GM18508 (cell line): Measurements from ENCODE around the gene TRIM3.

Experiments used
- ATAC-seq: cut with Tn5 transposase; IDR thresholded peaks from one replicate; pipeline ENCODE4 v1.9.1; 2021; ENCODE audit warnings: moderate number of reproducible peaks; ENCODE audit not compliant: insufficient read depth, unreplicated experiment

Gene TRIM3

GRCh38 chr11:6481012-6481923 lies 7.5 kb upstream of the TRIM3 start, which contains the start of the genes ARFIP2 and TIMM10B:
Gene ARFIP2 (minus strand): TSS chr11:6481331. CDS start chr11:6480421, 910 bp downstream.
Gene TIMM10B (plus strand): TSS chr11:6481501. CDS start chr11:6481517, 16 bp downstream.
- peak; percentile 96 for ATAC-seq

DNA sequence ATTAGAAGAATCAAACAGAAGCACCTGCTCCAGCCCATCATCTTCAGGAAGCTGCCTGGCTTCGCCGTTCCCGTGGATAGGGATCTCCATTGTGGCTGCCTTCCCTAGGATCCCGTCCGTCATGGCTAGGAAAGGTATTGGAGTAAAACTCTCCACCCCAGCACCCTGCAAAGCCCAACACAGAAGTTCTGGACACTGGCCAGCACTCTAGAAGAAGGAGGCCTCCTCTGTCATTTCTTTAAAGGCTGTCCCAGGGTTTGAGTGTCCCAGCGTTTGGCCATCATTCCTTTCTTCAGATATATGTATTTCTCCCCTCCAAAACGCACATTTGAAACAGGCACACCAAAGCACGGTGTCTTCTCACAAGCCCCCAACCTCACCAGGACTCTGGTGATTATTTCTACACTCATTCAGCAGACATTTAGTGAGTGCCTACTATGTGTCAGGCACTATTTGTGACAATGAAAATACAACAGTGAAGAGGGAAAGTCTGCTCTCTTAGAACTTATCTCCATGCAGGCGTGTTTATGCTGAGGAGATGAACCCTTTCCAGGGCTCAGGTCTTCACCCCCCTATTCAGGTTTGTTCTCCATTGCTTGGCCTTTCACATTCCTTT lies 6.7 kb upstream of the TRIM3 start:
- no peak for ATAC-seq

GRCh38 chr11:6476571-6476970 lies 2.8 kb upstream of the TRIM3 start:
- ATAC-seq, result no peak

DNA sequence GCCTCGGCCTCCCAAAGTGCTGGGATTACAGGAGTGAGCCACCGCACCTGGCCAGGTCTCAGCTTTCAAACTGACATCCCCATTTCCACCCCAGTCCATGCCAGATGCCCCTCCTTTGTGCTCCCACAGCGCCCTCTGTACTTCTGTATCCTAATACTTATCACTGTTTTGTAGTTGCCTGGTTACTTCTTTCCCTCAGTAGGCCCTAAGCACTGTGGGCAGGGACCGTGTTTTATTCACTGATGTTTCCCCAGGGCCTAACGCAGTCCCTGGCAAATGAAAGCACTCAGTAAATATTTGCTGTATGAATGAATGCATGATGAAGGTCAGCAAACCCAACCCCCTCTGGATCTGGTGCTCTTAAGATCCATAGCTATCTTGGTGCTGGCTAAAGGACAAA lies 2.2 kb upstream of the TRIM3 start:
- no peak for ATAC-seq

DNA sequence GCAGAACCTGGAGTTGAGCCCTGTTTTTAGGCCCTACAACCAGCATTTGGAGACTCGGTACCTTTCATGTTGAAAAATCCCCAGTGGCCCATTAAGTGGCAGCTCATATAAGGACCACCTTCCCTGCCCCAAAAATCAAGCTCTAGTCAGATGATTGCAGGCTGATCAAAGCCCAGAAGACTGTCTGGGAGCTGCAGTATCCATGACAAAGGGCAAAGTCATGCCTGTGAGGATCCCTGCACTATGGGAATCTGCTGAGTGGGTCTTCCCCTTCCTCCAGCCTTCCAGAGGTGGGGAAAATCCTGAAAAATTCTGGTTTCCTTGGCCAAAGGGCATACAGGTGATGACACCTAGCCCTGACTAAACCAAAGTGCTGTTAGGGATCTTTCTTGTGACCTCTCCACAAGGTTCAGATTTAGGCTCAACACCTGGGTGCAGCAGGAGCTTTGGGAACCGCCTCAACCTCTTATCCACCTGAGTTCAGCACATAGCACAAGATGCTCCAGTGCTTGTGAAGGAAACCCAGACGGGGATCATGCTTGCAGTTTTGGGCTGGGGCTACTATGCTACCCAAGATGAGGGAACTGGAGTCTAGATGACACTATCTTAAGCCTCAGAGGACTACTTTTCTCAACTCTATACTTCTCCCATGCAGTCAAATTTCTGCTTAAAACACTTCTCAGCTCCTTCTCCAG lies 1.2 kb upstream of the TRIM3 start:
- ATAC-seq, result no peak

DNA sequence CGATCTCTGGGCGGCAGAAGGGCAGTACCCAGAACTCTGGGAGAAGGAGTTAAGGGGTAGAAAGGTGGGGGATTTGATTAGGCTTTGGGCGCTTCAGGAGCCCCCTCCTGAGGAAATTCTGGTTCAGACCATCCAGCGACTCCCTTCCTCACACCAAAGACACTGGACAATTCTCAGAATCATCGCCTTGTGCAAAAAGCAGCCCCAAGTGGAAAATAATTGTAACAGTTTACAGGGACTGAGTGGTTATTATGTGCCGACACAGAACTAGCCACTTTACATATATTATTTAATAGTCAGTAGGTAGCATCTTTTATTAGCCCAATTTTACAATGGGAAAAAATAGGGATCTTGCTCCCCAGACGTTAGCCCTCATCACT lies 662 bp upstream of the TRIM3 start:
- no peak for ATAC-seq

- no peak for ATAC-seq
Observed at GRCh38 chr11:6472934-6473333, 807 bp downstream of the TRIM3 start.

DNA sequence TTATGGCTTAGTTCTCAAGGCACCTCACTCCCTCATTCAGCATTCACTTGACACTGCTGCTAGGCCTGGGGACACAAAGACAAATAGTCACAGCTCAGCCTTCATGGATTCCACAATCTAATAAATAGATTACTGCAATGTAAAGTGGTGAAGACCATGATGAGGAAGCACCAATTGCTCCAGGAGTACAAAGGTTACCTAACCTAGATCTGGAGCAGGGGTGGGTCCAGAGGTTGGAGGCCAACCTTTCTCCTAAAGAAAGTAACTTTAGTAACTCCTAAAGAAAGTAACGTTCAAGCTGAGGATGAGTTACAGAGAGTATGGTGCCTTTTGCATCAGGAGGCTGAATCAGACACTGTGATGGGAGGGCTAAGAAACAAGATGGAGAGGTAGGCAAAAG lies 4.1 kb downstream of the TRIM3 start:
- no peak for ATAC-seq

- no peak for ATAC-seq
Observed at GRCh38 chr11:6468712-6469495, 4.8 kb downstream of the TRIM3 start.

- ATAC-seq, result no peak
Observed at GRCh38 chr11:6459099-6459450, 14.7 kb downstream of the TRIM3 start.

DNA sequence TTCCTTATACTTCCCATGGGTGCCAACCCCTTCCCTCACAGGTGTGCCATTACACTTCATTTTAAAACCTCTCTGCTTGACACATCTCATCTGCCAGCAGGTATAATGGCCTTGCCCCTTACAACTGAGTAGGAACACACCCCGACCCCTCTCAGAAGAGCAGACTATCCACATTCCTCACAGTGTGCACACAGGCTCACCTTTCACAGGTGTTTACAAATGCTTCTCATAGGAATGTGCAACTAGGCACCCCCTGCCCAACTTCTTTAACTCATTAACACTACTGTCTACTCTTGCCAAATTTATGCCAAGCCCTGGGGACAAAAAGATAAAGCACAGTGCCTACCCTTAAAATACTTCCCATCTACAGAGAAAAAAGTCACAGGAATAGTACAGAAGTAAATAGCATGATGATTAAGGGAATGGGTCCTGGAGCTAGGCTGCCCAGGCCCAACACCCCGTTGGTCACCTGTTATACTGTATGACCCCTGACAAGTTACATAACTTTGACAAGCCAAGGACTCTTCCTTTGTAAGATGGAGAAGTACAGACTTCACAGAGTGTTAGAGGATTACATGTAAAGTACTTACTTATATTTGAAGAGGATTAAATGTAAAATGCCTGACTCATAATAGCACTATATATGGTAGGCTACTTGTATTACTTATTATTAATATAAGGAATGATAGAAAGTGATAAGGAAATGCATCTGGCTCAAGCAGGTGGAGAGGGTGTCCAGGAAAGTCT lies 15.2 kb downstream of the TRIM3 start:
- ATAC-seq, result no peak

- ATAC-seq, result no peak
Observed at GRCh38 chr11:6457581-6458320, 16.0 kb downstream of the TRIM3 start.

DNA sequence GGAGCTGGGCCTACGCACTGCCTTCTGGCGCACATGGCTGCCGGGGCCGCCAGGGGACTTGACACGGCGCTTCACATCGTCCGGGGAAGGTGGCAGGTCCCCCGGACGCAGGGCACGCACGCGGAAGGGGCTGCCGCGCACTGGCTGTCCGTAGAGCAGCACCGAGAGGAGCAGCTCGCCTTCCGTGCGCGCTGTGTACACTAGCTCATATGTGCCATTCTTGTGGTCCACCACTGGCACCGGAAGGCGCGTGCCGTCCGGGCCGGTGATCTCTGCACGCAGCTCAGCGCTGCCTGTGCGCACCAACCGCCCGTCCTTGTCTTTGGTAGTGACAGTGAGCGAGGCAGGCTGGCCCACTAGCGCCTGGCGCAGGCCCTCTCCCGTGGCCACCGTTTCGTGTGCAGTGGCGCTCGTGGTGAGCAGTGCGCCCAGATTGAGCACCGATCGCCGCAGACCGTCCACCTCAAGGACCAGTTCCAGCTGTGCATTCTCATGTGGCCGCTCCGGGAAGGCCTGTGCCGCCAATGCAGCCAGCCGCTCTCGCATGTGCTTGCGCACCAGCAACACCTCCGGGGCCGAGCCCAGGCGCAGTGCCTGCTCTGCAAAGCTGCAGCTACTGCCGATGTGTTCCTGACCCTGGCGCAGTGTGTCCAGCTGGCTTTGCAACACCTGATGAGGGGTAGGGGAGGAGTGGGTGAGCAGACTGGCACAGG lies 17.2 kb downstream of the TRIM3 start:
- no peak for ATAC-seq

GRCh38 chr11:6455070-6455469 lies 18.7 kb downstream of the TRIM3 start:
- ATAC-seq, result no peak

GRCh38 chr11:6453152-6453551 lies 20.6 kb downstream of the TRIM3 start:
- no peak for ATAC-seq

- no peak for ATAC-seq
Observed at GRCh38 chr11:6452219-6452618, 21.5 kb downstream of the TRIM3 start.

DNA sequence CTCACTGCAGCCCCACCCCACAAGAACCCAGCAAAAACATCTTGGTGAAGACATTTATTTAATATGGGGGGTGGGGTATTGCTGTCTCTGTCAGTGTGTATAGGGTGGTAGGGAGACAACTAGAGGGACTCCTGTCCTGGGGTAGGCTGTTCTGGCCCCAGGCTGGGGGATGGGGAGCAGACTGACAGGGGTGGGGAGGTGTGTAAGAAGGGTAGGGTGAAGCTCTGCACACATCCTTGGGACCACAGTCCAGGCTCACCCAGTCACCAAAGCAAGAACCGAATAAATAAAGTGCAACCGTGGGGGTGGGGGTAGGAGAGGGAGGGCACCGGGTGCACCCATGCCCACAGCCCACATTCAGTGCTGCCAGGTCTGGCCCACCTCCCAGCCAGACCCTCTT lies 25.2 kb downstream of the TRIM3 start:
- no peak for ATAC-seq

- no peak for ATAC-seq
Observed at GRCh38 chr11:6443269-6444003, 30.3 kb downstream of the TRIM3 start.
